GM23248 (cell line): ENCODE measurements around the gene SEPTIN5. TPM values are rescaled to one million over a fixed set of nuclear protein-coding genes. Genes with fewer than 3 reads are reported as not detected.
"Not testable (repeated sequence)": the region's sequence is repeated elsewhere in the genome, so short reads cannot be mapped to it uniquely, and the experiment has no call there.

Experiments used
- DNase-seq: peaks from one replicate; pipeline ENCODE4 v3.0.0-alpha.2; 2015
- H2AFZ ChIP-seq: fragments of 200-600 bp; sonication (generic); 2 replicates; pipeline ENCODE4 v1.6.1; 2016; ENCODE audit warnings: antibody characterized with exemption
- H3F3A ChIP-seq: fragments of 200-600 bp; sonication (generic); 2 replicates; pipeline ENCODE4 v1.6.1; 2016; ENCODE audit warnings: mild to moderate bottlenecking, antibody characterized with exemption, mixed run types; ENCODE audit not compliant: insufficient read depth
- H3K27ac ChIP-seq: fragments of 200-600 bp; sonication (generic); 2 replicates; pipeline ENCODE4 v1.5.1; 2016; ENCODE audit warnings: mild to moderate bottlenecking
- H3K27me3 ChIP-seq: fragments of 200-600 bp; sonication (generic); replicated peaks from 2 replicates; pipeline ENCODE4 v1.6.1; 2016; ENCODE audit warnings: mild to moderate bottlenecking; ENCODE audit not compliant: insufficient read depth
- H3K36me3 ChIP-seq: fragments of 200-600 bp; sonication (generic); 2 replicates; pipeline ENCODE4 v1.6.1; 2016; ENCODE audit warnings: low read depth, mild to moderate bottlenecking
- H3K4me1 ChIP-seq: fragments of 200-600 bp; sonication (generic); 2 replicates; pipeline ENCODE4 v1.6.1; 2016; ENCODE audit warnings: mild to moderate bottlenecking; ENCODE audit not compliant: insufficient read depth
- H3K4me2 ChIP-seq: fragments of 200-600 bp; sonication (generic); one replicate; pipeline ENCODE4 v1.6.1; 2016; ENCODE audit warnings: mild to moderate bottlenecking; ENCODE audit not compliant: unreplicated experiment
- H3K4me3 ChIP-seq: fragments of 200-600 bp; sonication (generic); 2 replicates; pipeline ENCODE4 v1.5.1; 2016; ENCODE audit warnings: mild to moderate bottlenecking
- H3K79me2 ChIP-seq: fragments of 200-600 bp; sonication (generic); 2 replicates; pipeline ENCODE4 v1.6.1; 2016; ENCODE audit warnings: mild to moderate bottlenecking; ENCODE audit not compliant: insufficient read depth
- H3K9ac ChIP-seq: fragments of 200-600 bp; sonication (generic); 2 replicates; pipeline ENCODE4 v1.6.1; 2016; ENCODE audit warnings: mild to moderate bottlenecking
- H3K9me2 ChIP-seq: fragments of 200-600 bp; sonication (generic); 2 replicates; pipeline ENCODE4 v1.6.1; 2016; ENCODE audit warnings: mixed run types, mild to moderate bottlenecking, moderate library complexity; ENCODE audit not compliant: insufficient read depth
- H3K9me3 ChIP-seq: fragments of 200-600 bp; sonication (generic); one replicate; pipeline ENCODE4 v1.6.1; 2017; ENCODE audit warnings: low read depth
- H4K20me1 ChIP-seq: fragments of 200-600 bp; sonication (generic); 2 replicates; pipeline ENCODE4 v1.6.0; 2016; ENCODE audit not compliant: insufficient read depth
- EZH2 ChIP-seq: fragments of 200-600 bp; sonication (generic); IDR thresholded peaks from 2 replicates; pipeline ENCODE4 v1.6.1; 2018; ENCODE audit warnings: antibody characterized with exemption, mild to moderate bottlenecking; ENCODE audit not compliant: insufficient read depth, poor library complexity, severe bottlenecking
- EZH2phosphoT487 ChIP-seq: fragments of 200-600 bp; sonication (generic); IDR thresholded peaks from 2 replicates; pipeline ENCODE4 v1.6.1; 2018; ENCODE audit warnings: antibody characterized with exemption, moderate library complexity, mild to moderate bottlenecking, low read depth; ENCODE audit not compliant: insufficient read depth
- WGBS, 2 experiments: methylation state at CpG; one replicate each; pipeline ENCODE4 v1.1.6; 2015 to 2017; ENCODE audit warnings: low lambda C conversion rate in 2 of 2, low coverage in 1 of 2; ENCODE audit errors: missing lambda C conversion rate in 2 of 2; 5-methylcytosine and 5-hydroxymethylcytosine counted together
- in situ Hi-C: fragments of 300-500 bp; cut with MboI; formaldehyde crosslinking; loops from 2 replicates; pipeline ENCODE4 v1.15.0; 2020
- polyA plus RNA-seq: library from polyadenylated mRNA; unstranded; fragments of >200 nt; fragmentation: Nextera tagmentation; extraction: Ambion mirVana; gene quantifications from 2 replicates; pipeline ENCODE4 v1.2.1, GENCODE V29; 2016
- total RNA-seq: library from RNA; depleted of rRNA; stranded (reverse); fragments of >200 nt; shearing (Covaris generic); gene quantifications from 2 replicates; pipeline ENCODE4 v1.2.3, GENCODE V29; 2014

SEPTIN5 gene
- total and polyA plus RNA-seq, 2 experiments from 2014 or later = 17.0 to 31.5 TPM

- in situ Hi-C loops = no loop called here
- Histone ChIP-seq H3F3A (no peaks in the 10 kb centered on the region), H3K9ac (no peak overlapping the region), H4K20me1 (no peaks in the 10 kb centered on the region), H3K4me3 (no peak overlapping the region), H3K4me2 (no peak overlapping the region), H3K36me3 (no peaks in the 10 kb centered on the region), H3K27ac (no peak overlapping the region), H3K79me2 (no peaks in the 10 kb centered on the region), H3K27me3 (peaks cover 11% of the 10 kb centered on the region), H3K9me3 (no peaks in the 10 kb centered on the region), H3K9me2 (no peaks in the 10 kb centered on the region), H2AFZ (no peak overlapping the region), H3K4me1 (no peaks in the 10 kb centered on the region)
- TF ChIP-seq EZH2phosphoT487 (no peak), EZH2 (no peak)
- WGBS, 2 experiments = 79 to 81% methylated on average over 10 of the region's 10 CpGs
- no peak for DNase-seq
Observed at GRCh38 chr22:19674929-19675253, 39.4 kb upstream of the SEPTIN5 start.

DNA sequence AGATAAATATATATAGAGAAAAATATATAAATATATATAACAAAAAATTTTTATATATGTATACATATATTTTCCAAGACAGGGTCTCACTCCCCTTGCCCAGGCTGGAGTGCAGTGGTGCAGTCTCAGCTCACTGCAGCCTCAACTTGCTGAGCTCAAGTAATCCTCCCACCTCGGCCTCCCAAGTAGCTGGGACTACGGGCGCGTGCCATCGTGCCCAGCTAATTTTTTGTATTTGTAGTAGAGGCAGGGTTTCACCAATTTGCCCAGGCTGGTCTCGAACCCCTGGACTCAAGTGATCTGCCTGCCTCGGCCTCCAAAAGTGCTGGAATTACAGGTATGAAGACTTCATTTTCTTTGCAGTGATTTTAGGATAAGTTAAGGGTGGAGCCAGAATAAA is 38.9 kb upstream of the SEPTIN5 start:
- Histone ChIP-seq H3K9me2 (no peaks in the 10 kb centered on the region), H3K79me2 (no peaks in the 10 kb centered on the region), H3K4me3 (no peak overlapping the region), H3K9ac (no peak overlapping the region), H3K9me3 (no peaks in the 10 kb centered on the region), H3F3A (no peaks in the 10 kb centered on the region), H4K20me1 (no peaks in the 10 kb centered on the region), H2AFZ (no peak overlapping the region), H3K27ac (no peak overlapping the region), H3K4me2 (no peak overlapping the region), H3K27me3 (peaks cover 11% of the 10 kb centered on the region), H3K4me1 (no peaks in the 10 kb centered on the region), H3K36me3 (no peaks in the 10 kb centered on the region)
- in situ Hi-C loops = no loop called here
- WGBS, 2 experiments = 73 to 75% methylated on average over 7 of the region's 7 CpGs
- no peak for DNase-seq
- TF ChIP-seq EZH2phosphoT487 = no peak
- TF ChIP-seq EZH2 = no peak

GRCh38 chr22:19676437-19676836 is 37.9 kb upstream of the SEPTIN5 start:
- H3K36me3 ChIP-seq, H3K9me3 ChIP-seq, H2AFZ ChIP-seq, H3F3A ChIP-seq, H3K9me2 ChIP-seq, H3K4me3 ChIP-seq, DNase-seq, H3K9ac ChIP-seq, H3K4me1 ChIP-seq, H4K20me1 ChIP-seq, H3K27ac ChIP-seq, H3K79me2 ChIP-seq, in situ Hi-C loops, H3K4me2 ChIP-seq: not testable (repeated sequence)
- peaks cover 11% of the 10 kb centered on the region for H3K27me3 ChIP-seq
- 57 to 77% methylated on average over 1 of the region's 1 CpG for WGBS, 2 experiments

GRCh38 chr22:19678949-19679521 is 35.3 kb upstream of the SEPTIN5 start:
- in situ Hi-C loops = no loop called here
- H4K20me1 ChIP-seq = no peaks in the 10 kb centered on the region
- no peaks in the 10 kb centered on the region for H3K9me2 ChIP-seq
- H3K4me3 ChIP-seq = no peak overlapping the region
- no peak for DNase-seq
- no peak overlapping the region for H3K9ac ChIP-seq
- peaks cover 17% of the 10 kb centered on the region; the same call in 1 of the 2 replicates for H3K27me3 ChIP-seq
- H3K4me2 ChIP-seq = no peak overlapping the region
- 49 to 51% methylated on average over 11 of the region's 11 CpGs for WGBS, 2 experiments
- H3K36me3 ChIP-seq = no peaks in the 10 kb centered on the region
- TF ChIP-seq EZH2 (no peak), EZH2phosphoT487 (no peak)
- H3K9me3 ChIP-seq = no peaks in the 10 kb centered on the region
- H3K4me1 ChIP-seq = no peaks in the 10 kb centered on the region
- H3K79me2 ChIP-seq = no peaks in the 10 kb centered on the region
- H3F3A ChIP-seq = no peaks in the 10 kb centered on the region
- H2AFZ ChIP-seq = no peak overlapping the region
- H3K27ac ChIP-seq = no peak overlapping the region

DNA sequence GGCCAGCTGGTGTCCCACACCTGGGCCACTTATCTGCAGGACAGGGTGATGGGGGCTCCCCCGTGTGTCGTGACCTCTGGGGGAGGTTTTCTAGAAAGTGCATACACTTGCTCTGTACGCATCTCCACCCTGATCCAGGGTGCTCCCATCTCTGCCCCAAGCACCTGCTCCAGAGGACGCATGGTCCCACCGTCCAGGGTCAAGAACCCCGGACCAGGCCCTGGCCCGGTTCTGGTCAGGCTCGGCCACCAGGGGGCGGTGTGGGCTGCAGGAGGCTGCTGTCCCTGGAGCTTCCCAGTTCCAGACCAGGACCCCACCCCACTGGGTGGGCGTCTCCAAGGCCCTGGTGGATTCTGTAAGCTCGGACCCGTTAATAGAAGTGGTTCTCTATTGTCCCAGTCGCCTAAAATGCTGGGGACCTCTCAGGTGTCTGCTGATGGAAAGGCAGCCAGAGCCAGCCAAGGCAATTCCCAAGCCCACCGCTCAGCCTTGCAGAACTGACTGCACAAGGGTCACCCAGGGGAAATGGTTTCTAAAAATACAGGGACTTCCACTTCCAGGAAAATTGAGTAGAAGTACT is 34.7 kb upstream of the SEPTIN5 start:
- DNase-seq = peak; percentile 45
- in situ Hi-C loops = no loop called here

More for the DNA sequence above, 34.7 kb upstream of the SEPTIN5 start:
- H3K36me3 ChIP-seq = no peaks in the 10 kb centered on the region
- no peak overlapping the region for H3K9ac ChIP-seq
- no peak overlapping the region for H3K4me3 ChIP-seq
- peaks cover 18% of the 10 kb centered on the region; the same call in 1 of the 2 replicates for H3K27me3 ChIP-seq
- H3K27ac ChIP-seq = no peak overlapping the region
- no peaks in the 10 kb centered on the region for H3K4me1 ChIP-seq
- no peaks in the 10 kb centered on the region for H3K9me3 ChIP-seq
- no peaks in the 10 kb centered on the region for H3K9me2 ChIP-seq
- no peak overlapping the region for H3K4me2 ChIP-seq
- H3K79me2 ChIP-seq = no peaks in the 10 kb centered on the region
- H2AFZ ChIP-seq = no peak overlapping the region
- no peaks in the 10 kb centered on the region for H4K20me1 ChIP-seq
- H3F3A ChIP-seq = no peaks in the 10 kb centered on the region
- TF ChIP-seq EZH2phosphoT487 (no peak), EZH2 (no peak)
- 12 to 15% methylated on average over 14 of the region's 14 CpGs for WGBS, 2 experiments
